ENCODE results near the gene TAS2R41.

- TF ChIP-seq, protein P1, sequence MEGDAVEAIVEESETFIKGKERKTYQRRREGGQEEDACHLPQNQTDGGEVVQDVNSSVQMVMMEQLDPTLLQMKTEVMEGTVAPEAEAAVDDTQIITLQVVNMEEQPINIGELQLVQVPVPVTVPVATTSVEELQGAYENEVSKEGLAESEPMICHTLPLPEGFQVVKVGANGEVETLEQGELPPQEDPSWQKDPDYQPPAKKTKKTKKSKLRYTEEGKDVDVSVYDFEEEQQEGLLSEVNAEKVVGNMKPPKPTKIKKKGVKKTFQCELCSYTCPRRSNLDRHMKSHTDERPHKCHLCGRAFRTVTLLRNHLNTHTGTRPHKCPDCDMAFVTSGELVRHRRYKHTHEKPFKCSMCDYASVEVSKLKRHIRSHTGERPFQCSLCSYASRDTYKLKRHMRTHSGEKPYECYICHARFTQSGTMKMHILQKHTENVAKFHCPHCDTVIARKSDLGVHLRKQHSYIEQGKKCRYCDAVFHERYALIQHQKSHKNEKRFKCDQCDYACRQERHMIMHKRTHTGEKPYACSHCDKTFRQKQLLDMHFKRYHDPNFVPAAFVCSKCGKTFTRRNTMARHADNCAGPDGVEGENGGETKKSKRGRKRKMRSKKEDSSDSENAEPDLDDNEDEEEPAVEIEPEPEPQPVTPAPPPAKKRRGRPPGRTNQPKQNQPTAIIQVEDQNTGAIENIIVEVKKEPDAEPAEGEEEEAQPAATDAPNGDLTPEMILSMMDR (IDR thresholded peaks at IDR 0.05; ENCODE audit: insufficient read depth, low read depth, low read length) = no peak
- no peak for TF ChIP-seq EZH2 (IDR thresholded peaks at IDR 0.05; ENCODE audit: insufficient read depth, low read length)
Observed at GRCh38 chr7:143497008-143497795, 19.5 kb downstream of the TAS2R41 start.
